ENCODE measurements around the gene GATD1.

- TF ChIP-seq CTCF (IDR thresholded peaks at IDR 0.05) = no peak
- TF ChIP-seq POLR2AphosphoS5 (IDR thresholded peaks at IDR 0.05) = no peak
Observed at GRCh38 chr11:737366-737765, 39.9 kb downstream of the GATD1 start.
